H4 (cell line): ENCODE results near the gene GAB1. TPM values are rescaled to one million over a fixed set of nuclear protein-coding genes. Genes with fewer than 3 reads are reported as not detected.

Experiments
- DNase-seq: peaks from one replicate; pipeline ENCODE4 v3.0.0-alpha.2; 2015; ENCODE audit warnings: low spot score
- total RNA-seq: library from RNA; depleted of rRNA; stranded (reverse); fragments of >200 nt; shearing (Covaris generic); gene quantifications from 2 replicates; pipeline ENCODE4 v1.2.3, GENCODE V29; 2014

GAB1 gene
- total RNA-seq, 1 experiment from 2014 or later = 9.0 TPM

GRCh38 chr4:143417679-143418403, 81.2 kb downstream of the GAB1 start:
- no peak for DNase-seq

GRCh38 chr4:143420227-143420626, 83.6 kb downstream of the GAB1 start:
- no peak for DNase-seq

- no peak for DNase-seq
Measured at GRCh38 chr4:143421609-143422008, 84.9 kb downstream of the GAB1 start.

GRCh38 chr4:143424276-143424675, 87.6 kb downstream of the GAB1 start:
- DNase-seq = no peak

GRCh38 chr4:143431526-143432257, 95.0 kb downstream of the GAB1 start:
- DNase-seq = no peak

GRCh38 chr4:143432258-143432591, 95.5 kb downstream of the GAB1 start:
- no peak for DNase-seq

- no peak for DNase-seq
Measured at GRCh38 chr4:143433231-143433630, 96.6 kb downstream of the GAB1 start.

- no peak for DNase-seq
Measured at GRCh38 chr4:143435955-143436354, 99.3 kb downstream of the GAB1 start.

- no peak for DNase-seq
Measured at GRCh38 chr4:143437476-143437875, 100.8 kb downstream of the GAB1 start.

GRCh38 chr4:143437937-143438336, 101.3 kb downstream of the GAB1 start:
- DNase-seq = no peak

- DNase-seq = no peak
Measured at GRCh38 chr4:143438710-143439109, 102.0 kb downstream of the GAB1 start.

GRCh38 chr4:143441109-143441508, 104.4 kb downstream of the GAB1 start:
- DNase-seq = no peak

- no peak for DNase-seq
Measured at GRCh38 chr4:143441678-143442077, 105.0 kb downstream of the GAB1 start.

- no peak for DNase-seq
Measured at GRCh38 chr4:143443728-143444127, 107.1 kb downstream of the GAB1 start.

GRCh38 chr4:143451186-143451585, 114.5 kb downstream of the GAB1 start:
- no peak for DNase-seq

GRCh38 chr4:143455211-143455610, 118.5 kb downstream of the GAB1 start:
- no peak for DNase-seq

GRCh38 chr4:143458966-143459365, 122.3 kb downstream of the GAB1 start:
- no peak for DNase-seq

- no peak for DNase-seq
Measured at GRCh38 chr4:143473334-143474126, 136.9 kb downstream of the GAB1 start.

GRCh38 chr4:143477487-143477886, 140.8 kb downstream of the GAB1 start:
- no peak for DNase-seq

GRCh38 chr4:143481361-143481760, 144.7 kb downstream of the GAB1 start:
- DNase-seq = no peak

GRCh38 chr4:143482840-143483239, 146.2 kb downstream of the GAB1 start:
- peak; percentile 57 for DNase-seq

- DNase-seq = no peak
Measured at GRCh38 chr4:143486314-143486713, 149.6 kb downstream of the GAB1 start.

- no peak for DNase-seq
Measured at GRCh38 chr4:143488687-143489086, 152.0 kb downstream of the GAB1 start.
